ENCODE results near the gene PLA2G4B. TPM values are rescaled to one million over a fixed set of nuclear protein-coding genes. Genes with fewer than 3 reads are reported as not detected.
A peak's percentile ranks its signal among the peaks of the same experiment; 100 is the strongest.

Gene PLA2G4B
- total RNA-seq, 1 experiment from 2014 or later = 3.7 TPM

DNA sequence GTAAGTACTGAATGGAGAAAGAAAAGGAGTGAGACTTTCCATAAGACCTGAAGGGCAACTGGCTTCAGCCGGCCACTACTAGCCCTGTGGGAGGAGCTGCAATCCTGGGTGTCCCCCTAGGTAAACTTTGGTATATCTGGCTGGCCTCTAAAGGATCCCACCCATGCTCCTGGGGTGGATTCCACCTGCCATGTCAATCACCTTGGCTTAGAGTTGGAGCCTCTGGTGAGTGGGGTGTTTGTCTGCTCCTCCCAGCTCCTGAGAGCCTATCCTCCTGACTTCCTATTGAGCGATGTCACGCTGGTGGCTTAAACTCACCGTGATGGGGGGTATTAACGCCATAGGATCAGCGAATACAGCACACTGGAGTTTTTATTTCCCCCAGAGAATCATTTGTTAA is 52.6 kb downstream of the PLA2G4B start:
- H3K27ac ChIP-seq (ENCODE audit: insufficient read length, low read depth, low read length) = no peak overlapping the region
- H4K5ac ChIP-seq (ENCODE audit: insufficient read length, low read depth, low read length) = no peak overlapping the region
- Mint-ChIP-seq H3K9me3 (no peaks in the 10 kb centered on the region; a peak in 1 of 5 replicates), H3K36me3 (ENCODE audit: insufficient read depth in 1 of 3, low read depth in 3 of 3) (no peaks in the 10 kb centered on the region), H3K27ac (peak overlapping the region in 1 of 3 experiments; percentile 13; a peak in 2 of 7 replicates), H3K27me3 (ENCODE audit: low read depth) (peaks cover 1% of the 10 kb centered on the region; the same call in 1 of the 2 replicates), H3K4me3 (no peak overlapping the region), H3K4me1 (peaks cover 11 to 14% of the 10 kb centered on the region in 2 experiments)
- no peak overlapping the region for H3K9ac ChIP-seq (ENCODE audit: extremely low read depth, insufficient read length, low read length)
- no peak overlapping the region for H3K18ac ChIP-seq (ENCODE audit: insufficient read length, low read depth, low read length)
- no peak for DNase-seq
- H3K79me2 ChIP-seq (ENCODE audit: insufficient read depth, low read length) = no peaks in the 10 kb centered on the region
- H3K9me3 ChIP-seq (ENCODE audit: control insufficient read depth, low read depth, low read length) = no peaks in the 10 kb centered on the region
- H3K4ac ChIP-seq (ENCODE audit: low read depth, low read length) = no peak overlapping the region
- H4K8ac ChIP-seq (replicated peaks; ENCODE audit: insufficient read length, low read depth, low read length) = no peak overlapping the region
- H3K23ac ChIP-seq (ENCODE audit: insufficient read length, low read depth, low read length) = no peak overlapping the region
- H4K91ac ChIP-seq (ENCODE audit: insufficient read length, low read depth, low read length) = no peak overlapping the region
- no peaks in the 10 kb centered on the region for H4K20me1 ChIP-seq (ENCODE audit: control insufficient read depth, insufficient read depth, insufficient read length)
- no peaks in the 10 kb centered on the region for H3K4me1 ChIP-seq (ENCODE audit: insufficient read depth, low read length)
- H2BK20ac ChIP-seq (ENCODE audit: low read depth, low read length, poor library complexity, severe bottlenecking) = no peak overlapping the region
- H2BK5ac ChIP-seq (ENCODE audit: insufficient read length, low read length) = no peak overlapping the region
- no peaks in the 10 kb centered on the region for H3K79me1 ChIP-seq (ENCODE audit: insufficient read depth, low read depth, low read length, poor library complexity, severe bottlenecking)
- H2BK15ac ChIP-seq (ENCODE audit: low read depth, low read length) = no peak overlapping the region
- TF ChIP-seq, protein P1, sequence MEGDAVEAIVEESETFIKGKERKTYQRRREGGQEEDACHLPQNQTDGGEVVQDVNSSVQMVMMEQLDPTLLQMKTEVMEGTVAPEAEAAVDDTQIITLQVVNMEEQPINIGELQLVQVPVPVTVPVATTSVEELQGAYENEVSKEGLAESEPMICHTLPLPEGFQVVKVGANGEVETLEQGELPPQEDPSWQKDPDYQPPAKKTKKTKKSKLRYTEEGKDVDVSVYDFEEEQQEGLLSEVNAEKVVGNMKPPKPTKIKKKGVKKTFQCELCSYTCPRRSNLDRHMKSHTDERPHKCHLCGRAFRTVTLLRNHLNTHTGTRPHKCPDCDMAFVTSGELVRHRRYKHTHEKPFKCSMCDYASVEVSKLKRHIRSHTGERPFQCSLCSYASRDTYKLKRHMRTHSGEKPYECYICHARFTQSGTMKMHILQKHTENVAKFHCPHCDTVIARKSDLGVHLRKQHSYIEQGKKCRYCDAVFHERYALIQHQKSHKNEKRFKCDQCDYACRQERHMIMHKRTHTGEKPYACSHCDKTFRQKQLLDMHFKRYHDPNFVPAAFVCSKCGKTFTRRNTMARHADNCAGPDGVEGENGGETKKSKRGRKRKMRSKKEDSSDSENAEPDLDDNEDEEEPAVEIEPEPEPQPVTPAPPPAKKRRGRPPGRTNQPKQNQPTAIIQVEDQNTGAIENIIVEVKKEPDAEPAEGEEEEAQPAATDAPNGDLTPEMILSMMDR (conservative IDR thresholded peaks at IDR 0.05) = no peak
- no peak overlapping the region for H3K56ac ChIP-seq (ENCODE audit: insufficient read length, low read depth, low read length)
- H3K23me2 ChIP-seq (ENCODE audit: insufficient read length, low read depth, low read length, poor library complexity, severe bottlenecking) = no peaks in the 10 kb centered on the region
- H3K14ac ChIP-seq (ENCODE audit: insufficient read depth, low read length) = no peak overlapping the region
- H3T11ph ChIP-seq (ENCODE audit: low read length) = no peak overlapping the region
- H2BK120ac ChIP-seq (ENCODE audit: low read depth, low read length, poor library complexity, severe bottlenecking) = no peak overlapping the region
- WGBS (ENCODE audit: extremely low coverage, insufficient read length, low lambda C conversion rate) = no CpG with 5 or more reads among the region's 6 CpGs
- no peak overlapping the region for H2AK5ac ChIP-seq (ENCODE audit: insufficient read length, low read length)
- H2BK12ac ChIP-seq (ENCODE audit: insufficient read length, low read depth, low read length) = no peak overlapping the region
- H3K4me2 ChIP-seq (ENCODE audit: insufficient read depth, insufficient read length, low read length) = no peak overlapping the region
- H3K27me3 ChIP-seq (ENCODE audit: insufficient read depth, low read length) = no peaks in the 10 kb centered on the region
- no peak overlapping the region for H2AFZ ChIP-seq (ENCODE audit: low read length)
